Daoy (cell line): ENCODE measurements around the gene CR1. TPM values are rescaled to one million over a fixed set of nuclear protein-coding genes. Genes with fewer than 3 reads are reported as not detected.
A peak's percentile ranks its signal among the peaks of the same experiment; 100 is the strongest.
"Not testable (repeated sequence)": the region's sequence is repeated elsewhere in the genome, so short reads cannot be mapped to it uniquely, and the experiment has no call there.

Experiments
- DNase-seq: peaks from one replicate; pipeline ENCODE4 v3.0.0-alpha.2; 2015; ENCODE audit warnings: low read depth
- total RNA-seq: library from RNA; depleted of rRNA; stranded (reverse); fragments of >200 nt; shearing (Covaris generic); gene quantifications from 2 replicates; pipeline ENCODE4 v1.2.3, GENCODE V29; 2014

CR1 gene
- total RNA-seq, 1 experiment from 2014 or later = not detected

DNA sequence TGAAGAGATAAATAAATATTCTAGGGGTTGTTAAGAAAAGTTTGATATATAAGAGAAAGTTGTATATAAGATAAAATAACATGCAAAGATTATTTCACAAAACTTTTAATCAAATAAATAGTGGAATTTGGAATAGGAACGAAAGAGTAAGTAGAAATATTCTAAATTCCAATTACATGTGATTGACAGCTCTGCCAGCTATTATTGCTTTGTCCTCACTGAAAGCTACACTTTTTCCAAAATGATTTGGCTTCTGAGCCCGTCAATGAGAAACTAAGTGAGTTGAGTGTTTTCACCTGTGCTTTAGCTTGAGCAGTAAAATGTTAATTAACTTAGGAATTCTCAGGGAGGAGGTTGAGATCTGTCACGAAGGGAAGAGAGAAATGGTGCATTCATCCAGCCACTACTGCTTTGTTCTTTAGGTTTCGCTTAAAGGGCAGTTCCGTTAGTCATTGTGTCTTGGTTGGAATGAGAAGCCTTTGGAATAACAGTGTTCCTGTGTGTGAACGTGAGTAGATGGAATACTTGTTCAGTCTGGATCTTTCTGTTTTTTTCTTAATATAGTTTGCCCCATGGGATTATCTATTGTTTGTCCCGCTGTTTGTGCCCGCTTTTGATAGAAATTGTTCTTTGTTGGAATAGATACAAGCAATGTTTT is 85.7 kb downstream of the CR1 start:
- DNase-seq = no peak

DNA sequence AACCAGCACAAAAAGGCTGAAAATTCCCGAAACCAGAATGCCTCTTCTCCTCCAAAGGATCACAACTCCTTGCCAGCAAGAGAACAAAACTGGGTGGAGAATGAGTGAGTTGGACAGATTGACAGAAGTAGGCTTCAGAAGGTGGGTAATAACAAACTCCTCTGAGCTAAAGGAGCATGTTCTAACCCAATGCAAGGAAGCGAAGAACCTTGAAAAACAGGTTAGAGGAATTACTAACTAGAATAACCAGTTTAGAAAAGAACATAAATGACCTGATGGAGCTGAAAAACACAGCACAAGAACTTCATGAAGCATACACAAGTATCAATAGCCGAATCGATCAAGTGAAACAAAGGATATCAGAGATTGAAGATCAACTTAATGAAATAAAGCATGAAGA is 93.5 kb downstream of the CR1 start:
- DNase-seq = not testable (repeated sequence)

DNA sequence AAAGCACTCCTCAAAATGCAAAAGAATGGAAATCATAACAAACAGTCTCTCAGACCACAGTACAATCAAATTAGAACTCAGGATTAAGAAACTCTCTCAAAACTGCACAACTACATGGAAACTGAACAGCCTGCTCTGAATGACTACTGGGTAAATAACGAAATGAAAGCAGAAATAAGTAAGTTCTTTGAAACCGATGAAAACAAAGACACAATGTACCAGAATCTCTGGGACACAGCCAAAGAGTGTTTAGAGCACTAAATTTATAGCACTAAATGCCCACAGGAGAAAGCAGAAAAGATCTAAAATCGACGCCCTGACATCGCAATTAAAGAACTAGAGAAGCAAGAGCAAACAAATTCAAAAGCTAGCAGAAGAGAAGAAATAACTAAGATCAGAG is 95.2 kb downstream of the CR1 start:
- not testable (repeated sequence) for DNase-seq

DNA sequence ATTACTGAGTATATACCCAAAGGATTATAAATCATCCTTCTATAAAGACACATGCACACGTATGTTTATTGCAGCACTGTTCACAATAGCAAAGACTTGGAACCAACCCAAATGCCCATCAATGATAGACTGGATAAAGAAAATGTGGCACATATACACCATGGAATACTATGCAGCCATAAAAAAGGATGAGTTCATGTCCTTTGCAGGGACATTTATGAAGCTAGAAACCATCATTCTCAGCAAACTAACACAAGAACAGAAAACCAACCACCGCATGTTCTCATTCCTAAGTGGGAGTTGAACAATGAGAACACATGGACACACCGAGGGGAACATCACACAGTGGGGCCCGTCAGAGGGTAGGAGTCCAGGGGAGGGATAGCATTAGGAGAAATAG is 98.1 kb downstream of the CR1 start:
- DNase-seq = not testable (repeated sequence)

DNA sequence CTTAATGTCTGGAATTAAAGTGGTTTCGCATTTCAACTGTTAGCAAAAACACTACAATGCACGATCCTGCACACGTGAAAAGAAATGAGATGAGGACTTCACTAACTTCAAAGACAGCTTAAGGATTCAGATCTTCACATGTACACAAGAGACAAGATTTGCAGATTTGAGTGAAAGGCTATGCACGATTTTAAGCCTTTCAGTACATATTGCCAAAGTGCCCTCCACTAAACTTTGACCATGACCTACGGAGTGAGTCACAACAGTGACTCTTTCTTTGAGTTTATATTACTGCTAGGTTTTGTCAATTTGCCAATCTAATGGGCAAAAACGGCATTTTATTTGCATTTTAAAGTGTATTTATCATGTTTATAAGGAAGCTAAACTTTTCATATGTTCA is 107.8 kb downstream of the CR1 start:
- DNase-seq = peak; percentile 35

DNA sequence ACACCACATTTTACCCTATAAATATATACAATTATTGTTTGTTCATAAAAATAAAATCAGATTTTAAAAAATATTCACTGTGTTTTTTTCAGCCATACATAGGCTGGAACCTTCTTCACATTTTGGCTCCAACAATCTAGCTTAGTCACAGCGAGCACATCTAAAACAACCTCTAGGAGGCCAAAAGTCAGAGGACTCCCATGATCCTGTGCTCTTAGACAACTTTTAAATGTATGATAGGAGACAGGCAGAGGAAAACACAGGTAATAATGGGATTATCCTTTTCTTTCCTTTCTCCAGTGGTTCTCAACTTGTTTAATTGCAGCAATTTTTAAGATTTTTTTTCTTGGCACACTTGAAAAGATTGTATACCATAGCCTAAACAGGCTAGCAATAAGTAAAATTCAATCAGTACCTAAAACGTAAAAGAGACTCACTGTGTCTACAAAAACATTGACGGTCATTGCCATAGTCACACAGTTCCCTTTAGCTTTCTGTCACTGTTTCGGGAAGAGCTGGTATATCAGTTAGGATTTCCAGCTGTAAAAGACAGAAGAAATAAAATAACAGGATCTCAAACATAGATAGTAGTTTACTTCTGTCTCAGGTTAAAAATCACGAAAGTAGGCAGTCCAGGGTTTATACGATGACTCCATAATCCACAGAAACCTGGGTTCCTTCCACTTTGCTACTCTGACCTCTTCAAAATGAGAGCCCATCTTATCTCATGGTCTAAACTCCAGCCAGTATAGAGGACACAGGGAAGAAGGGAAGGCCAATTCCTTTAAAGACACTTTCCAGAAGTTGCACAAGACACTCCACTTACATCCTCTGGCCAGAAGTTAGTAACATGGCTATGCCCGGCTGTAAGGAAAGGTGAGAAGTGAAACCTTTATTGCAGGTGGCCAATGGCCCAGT is 109.7 kb downstream of the CR1 start:
- no peak for DNase-seq

DNA sequence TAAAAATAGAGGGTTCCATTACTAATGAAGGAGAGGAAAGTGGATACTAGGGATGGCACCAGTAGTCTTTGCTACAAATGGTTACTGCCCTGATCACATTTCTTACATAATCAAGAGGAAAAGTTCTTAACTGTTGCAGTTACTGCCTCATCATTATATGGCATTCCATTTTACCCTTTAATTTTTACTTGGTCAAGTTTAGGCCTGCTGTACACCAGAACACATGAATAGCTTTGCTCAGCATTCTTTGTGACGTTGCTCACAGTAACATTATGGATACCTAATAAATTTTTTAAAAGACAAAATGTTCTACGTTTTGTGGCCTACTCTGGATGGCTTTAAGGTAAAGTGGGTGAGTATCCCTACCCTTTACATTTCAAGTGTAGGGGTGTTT is 110.4 kb downstream of the CR1 start:
- no peak for DNase-seq

DNA sequence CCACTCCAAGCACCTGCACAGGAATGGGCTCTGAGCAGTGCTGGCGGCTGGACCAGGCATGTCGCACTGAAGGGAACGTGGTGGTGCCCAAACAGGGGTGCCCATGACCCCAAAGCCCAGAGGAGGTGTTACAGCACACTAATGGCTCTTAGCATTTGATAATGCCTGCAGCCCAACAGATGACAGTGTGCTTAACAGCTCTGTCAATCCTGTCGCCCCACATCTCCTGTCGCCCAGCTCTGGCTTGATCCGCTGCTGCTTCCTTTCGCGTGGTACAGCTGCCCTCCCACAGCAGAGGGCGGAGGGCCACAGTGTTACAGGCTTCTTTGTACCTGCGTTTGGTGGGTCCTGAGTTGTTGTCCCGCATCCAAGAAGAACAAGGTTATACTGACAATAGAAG is 116.8 kb downstream of the CR1 start:
- no peak for DNase-seq

DNA sequence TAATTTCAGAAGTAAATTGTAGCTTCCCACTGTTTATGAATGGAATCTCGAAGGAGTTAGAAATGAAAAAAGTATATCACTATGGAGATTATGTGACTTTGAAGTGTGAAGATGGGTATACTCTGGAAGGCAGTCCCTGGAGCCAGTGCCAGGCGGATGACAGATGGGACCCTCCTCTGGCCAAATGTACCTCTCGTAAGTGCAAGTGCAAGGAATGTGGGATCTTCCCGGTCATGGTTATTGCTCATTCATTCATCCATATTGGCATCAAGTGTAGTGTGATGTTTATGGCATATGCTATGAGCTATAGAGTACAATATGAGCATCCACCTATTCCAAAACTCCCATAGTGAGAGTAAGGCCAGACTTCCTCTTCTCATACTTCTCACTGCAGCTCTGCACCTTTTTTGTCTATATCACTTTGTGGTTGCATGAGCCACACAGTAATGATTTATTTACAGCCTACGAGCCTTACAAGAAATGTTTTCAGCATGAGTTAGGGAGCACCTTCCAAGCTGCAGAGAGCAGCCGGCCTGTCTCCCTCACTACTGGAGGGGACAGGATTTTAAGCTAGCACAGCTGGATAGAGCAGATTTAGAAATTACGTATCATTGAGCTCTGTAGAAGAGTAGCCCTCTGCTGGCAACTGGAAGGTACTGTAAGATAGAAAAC is 124.0 kb downstream of the CR1 start:
- peak; percentile 13 for DNase-seq

DNA sequence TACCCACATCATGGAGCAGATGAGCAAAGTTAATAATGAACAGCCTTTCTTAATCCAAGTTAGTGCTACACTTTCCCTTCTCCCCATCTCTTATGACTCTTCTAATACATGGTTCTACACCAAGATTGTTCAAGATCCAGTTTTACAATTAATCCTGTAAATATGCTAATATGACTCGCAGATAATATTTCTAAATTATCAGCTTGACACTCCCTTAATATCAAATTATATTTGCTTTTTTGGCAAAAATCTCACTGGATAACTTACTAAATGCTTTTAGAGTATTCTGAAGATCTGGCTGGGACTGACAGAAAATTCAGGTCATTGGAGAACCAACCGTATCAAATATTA is 124.6 kb downstream of the CR1 start:
- DNase-seq = no peak

DNA sequence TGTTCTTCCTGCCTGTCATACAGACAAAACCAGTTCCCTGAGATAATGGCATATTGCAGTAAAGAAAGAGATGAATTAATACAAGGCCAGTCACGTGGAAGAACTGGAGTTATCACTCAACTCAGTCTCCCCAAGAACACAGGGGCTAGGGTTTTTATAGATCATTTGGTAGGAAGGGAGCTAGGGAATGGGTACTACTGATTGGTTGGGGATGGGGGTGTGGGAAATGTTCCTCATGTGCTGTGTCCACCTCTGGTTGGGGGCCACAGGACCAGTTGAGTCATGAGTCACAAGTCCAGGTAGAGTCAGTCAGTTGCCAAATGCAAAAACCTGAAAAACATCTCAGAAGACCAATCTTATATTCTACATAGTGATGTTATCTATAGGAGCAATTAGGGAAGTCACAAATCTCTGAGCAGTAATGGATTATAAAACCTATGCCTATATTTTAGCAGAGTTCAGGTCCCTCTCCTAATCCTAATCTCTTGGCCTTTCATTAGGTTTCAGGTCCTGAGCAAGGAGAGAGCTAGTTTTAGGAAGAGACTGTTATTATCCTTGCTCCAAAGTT is 129.6 kb downstream of the CR1 start:
- DNase-seq = not testable (repeated sequence)

DNA sequence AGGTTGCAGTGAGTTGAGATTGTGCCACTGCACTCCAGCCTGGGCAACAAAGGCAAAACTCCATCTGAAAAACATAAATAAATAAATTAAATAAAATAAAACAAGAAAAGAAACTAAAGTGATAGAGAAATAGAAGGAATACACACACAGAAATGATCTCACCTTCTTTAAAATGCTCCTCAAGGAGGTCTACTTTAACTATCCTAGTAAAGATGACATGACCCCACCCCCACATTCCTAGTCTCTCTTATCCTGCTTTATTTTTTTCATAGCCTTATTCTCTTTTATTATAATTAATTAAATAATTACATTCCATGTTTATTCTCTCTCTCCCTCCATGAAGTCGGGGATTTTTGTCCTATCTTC is 131.0 kb downstream of the CR1 start:
- DNase-seq = no peak

DNA sequence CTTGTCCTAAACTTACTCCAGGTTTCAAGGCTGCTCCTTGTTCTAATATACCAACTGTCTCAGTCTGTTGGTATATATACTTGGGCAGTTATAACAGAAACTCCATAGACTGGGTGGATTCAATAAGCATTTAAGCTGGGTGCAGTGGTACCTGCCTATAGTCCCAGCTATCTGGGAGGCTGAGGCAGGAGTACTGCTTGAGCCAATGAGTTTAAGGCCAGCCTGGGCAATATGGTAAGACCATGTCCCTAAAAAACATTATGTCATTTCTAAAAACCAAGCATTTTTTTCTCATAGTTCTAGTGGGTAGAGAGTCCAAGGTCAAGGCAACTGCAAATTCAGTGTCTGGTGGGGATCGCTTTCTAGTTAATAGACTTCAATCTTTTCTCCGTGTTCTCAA is 131.5 kb downstream of the CR1 start:
- DNase-seq = no peak

DNA sequence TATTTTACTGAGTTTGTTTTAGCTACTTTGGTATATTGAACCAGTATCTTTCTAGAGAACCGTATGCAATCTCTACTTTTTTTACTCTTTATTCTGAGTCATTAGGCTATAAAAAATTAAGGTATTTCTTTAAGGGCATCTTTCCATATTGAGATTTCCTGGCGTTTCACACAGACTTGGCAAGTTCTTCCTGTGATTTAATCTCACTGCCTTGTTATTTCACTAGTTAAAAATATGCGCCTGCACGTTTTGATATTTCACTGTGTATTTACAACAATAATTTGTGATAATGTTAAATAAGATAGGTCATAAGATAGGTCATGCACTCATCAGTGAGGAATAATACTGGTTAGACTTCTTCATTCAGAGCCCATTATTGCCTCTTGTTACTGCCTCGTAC is 132.8 kb downstream of the CR1 start:
- no peak for DNase-seq

DNA sequence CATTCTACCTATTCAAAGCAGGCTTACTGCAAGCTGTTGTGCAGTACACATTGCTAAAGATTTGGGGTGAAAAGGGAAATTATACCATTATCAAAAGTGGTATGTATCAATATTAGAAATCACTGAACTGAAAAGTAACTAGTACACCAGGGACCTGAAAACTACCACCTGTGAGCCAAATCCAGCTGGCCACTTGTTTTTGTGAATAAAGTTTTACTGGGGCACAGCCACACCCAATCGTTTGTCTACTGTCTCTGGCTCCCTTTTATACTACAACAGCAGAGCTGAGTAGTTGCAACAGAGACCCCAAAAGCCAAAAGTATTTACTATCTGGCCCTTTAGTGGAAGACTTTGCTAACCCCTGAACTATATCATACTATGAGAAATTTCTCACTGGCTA is 135.2 kb downstream of the CR1 start:
- DNase-seq = no peak

DNA sequence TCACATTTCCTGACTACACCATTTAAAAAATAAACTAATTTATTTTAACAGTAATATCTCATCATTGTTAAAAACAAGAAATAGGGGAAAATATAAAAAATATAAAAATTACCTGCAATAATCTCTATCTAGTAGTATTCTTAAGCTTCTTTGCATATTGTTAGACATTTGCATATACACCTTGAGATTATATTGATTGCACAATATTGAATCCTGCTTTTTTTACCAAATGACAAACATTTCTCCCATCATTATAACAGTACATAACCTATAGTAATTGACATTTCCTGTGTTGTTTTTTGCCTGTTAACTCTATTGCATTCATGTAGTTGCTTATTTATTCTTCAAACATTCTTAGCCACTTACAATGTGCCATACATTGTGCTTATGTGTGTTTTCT is 137.3 kb downstream of the CR1 start:
- DNase-seq = no peak

DNA sequence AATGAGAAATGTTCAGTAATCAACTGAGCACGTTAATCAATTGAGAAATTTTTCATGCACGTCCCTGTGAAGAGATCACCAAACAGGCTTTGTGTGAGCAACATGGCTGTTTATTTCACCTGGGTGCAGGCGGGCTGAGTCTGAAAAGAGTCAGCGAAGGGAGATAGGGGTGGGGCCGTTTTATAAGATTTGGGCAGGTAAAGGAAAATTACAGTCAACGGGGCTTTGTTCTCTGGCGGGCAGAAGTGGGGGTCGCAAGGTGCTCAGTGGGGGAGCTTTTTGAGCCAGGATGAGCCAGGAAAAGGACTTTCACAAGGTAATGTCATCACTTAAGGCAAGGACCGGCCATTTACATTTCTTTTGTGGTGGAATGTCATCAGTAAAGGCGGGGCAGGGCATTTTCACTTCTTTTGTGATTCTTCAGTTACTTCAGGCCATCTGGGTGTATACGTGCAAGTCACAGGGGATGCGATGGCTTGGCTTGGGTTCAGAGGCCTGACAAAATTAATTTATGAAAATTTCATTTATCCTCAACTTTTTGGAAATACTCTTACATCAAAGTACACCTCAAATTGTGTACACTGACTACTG is 137.8 kb downstream of the CR1 start:
- not testable (repeated sequence) for DNase-seq

DNA sequence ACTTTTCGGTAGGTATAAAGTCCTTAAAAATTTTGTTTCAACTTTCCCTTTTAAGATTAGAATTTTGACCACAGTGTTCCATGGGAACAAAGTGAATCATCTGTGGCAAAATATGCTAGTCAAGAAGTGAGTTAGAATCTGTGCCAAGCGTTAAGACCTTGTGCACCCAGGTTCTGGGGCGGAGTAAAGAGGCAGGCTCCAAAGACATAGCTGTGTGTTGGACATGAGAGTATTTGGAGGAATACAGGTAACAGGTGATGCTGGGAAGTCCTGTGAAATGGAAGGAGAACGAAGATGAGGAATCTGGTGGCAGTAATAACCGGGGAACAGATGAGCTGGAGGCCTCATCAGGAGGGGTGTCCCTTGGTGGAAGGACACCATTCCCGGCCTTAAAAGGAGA is 138.3 kb downstream of the CR1 start:
- DNase-seq = not testable (repeated sequence)

DNA sequence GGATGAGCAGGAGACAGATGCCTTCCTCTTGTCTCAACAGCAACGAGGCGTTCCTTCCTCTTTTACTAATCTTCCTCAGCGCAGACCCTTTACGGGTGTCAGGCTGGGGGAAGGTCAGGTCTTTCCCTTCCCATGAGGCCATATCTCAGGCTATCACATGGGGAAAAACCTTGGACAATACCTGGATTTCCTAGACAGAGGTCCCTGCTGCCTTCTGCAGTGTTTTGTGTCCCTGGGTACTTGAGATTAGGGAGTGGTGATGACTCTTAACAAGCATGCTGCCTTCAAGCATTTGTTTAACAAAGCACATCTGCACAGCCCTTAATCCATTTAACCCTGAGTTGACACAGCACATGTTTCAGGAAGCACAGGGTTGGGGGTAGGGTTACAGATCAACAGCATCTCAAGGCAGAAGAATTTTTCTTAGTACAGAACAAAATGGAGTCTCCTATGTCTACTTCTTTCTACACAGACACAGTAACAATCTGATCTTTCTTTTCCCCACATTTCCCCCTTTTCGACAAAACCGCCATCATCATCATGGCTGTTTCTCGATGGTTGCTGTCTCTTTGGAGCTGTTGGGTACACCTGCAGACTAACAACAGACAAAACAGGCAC is 139.7 kb downstream of the CR1 start:
- not testable (repeated sequence) for DNase-seq

DNA sequence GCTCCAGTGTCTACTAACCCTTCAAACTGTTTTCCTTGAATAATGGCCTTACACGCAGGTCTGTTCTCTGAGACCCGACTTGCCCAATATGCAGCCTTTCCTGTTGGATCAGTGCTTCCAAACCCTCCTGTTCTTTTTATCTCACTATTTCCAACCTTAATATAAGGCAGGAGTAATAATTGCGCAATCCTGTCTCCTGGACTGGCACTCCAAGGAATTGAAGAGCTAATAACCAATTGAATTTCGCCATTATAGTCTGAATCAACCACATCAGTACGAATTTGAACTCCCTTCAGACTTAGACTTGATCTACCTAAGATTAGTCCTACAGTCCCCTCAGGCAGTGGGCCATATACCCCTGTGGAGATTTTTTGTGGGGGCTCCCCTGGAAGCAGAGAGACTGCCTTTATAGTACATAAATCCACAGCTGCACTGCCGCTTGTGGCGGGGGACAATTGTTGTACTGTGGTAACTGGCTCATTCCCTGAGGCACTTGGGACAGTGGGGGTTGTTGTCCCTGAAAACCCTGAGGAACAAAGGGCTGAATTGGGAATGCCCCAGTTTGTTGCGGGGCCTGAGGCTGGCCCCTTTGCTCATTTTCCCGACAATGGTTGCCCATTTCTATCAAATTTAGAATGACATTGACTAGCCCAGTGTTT is 142.7 kb downstream of the CR1 start:
- DNase-seq = not testable (repeated sequence)

DNA sequence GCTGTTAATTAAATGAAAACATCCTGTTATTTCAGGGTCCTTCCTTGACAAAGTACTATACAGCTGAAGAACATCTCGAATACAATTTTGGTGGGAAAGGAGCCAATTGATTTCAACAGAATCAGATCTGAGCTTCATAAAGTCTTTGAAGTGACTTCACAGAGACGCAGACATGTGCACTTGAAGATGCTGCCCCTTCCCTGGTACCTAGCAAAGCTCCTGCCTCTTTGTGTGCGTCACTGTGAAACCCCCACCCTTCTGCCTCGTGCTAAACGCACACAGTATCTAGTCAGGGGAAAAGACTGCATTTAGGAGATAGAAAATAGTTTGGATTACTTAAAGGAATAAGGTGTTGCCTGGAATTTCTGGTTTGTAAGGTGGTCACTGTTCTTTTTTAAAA is 143.4 kb downstream of the CR1 start:
- not testable (repeated sequence) for DNase-seq
